ENCODE measurements around the gene IRS1. TPM values are rescaled to one million over a fixed set of nuclear protein-coding genes. Genes with fewer than 3 reads are reported as not detected.

The IRS1 gene
- total RNA-seq, 1 donor from 2014 or later = 19.8 TPM

DNA sequence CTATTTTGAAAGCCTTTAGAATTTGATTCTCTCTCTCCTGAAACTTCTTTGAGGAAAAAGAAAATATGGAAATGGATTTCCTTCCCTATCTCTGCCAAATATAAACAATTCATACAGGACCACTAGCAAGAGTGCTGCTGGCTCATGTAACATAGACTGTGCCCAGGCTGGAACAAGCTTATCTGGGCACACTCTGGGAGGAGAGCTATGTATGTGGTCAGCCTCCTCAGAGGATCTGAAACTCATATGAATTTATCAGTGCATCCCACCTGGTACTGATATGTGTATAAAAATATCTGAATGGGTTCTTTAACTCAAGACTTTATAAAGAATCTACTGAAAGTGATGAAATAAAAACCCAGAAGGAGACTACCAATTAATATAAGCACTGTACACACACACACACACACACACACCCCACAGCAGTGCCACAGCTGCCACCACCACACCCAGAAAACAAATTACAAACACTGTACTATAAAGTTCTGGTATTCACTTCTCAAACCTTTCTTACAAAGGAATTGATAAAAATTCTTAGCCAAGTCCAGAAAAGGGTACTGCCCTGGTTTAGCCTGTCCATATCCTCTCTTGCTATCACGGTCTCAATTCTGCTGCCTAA, 115.6 kb downstream of the IRS1 start:
- Mint-ChIP-seq H3K27ac (ENCODE audit: unreplicated experiment) (no peak overlapping the region), H3K4me3 (ENCODE audit: unreplicated experiment) (no peak overlapping the region), H3K9me3 (ENCODE audit: unreplicated experiment) (no peaks in the 10 kb centered on the region), H3K27me3 (ENCODE audit: unreplicated experiment) (no peaks in the 10 kb centered on the region), H3K4me1 (ENCODE audit: unreplicated experiment) (no peaks in the 10 kb centered on the region), H3K36me3 (ENCODE audit: unreplicated experiment) (no peaks in the 10 kb centered on the region)
- no peak for DNase-seq (ENCODE audit: extremely low spot score, unreplicated experiment)
- TF ChIP-seq CTCF (IDR thresholded peaks at IDR 0.05) = no peak

DNA sequence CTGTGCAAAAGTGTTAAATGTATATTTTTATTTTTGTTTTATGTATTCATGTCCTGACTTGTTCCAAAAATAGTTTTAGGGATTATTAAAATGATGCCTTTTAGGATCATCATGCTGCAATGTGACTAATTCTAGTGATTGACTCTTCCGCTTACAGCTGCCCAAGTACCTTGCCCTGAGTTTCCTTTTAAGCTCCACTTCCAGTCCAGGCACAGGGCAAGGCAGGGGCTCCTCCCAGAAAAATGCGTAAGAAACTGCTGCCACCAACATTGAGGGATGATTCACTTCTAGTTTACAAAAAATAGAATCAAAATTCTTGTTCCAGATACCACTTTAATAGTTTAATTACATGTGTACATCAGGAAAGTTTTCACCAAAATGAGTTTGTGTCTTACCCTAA, 116.4 kb downstream of the IRS1 start:
- no peaks in the 10 kb centered on the region for H3K36me3 Mint-ChIP-seq (ENCODE audit: unreplicated experiment)
- no peak for TF ChIP-seq CTCF (IDR thresholded peaks at IDR 0.05)
- no peaks in the 10 kb centered on the region for H3K27me3 Mint-ChIP-seq (ENCODE audit: unreplicated experiment)
- H3K4me1 Mint-ChIP-seq (ENCODE audit: unreplicated experiment) = no peaks in the 10 kb centered on the region
- no peak overlapping the region for H3K4me3 Mint-ChIP-seq (ENCODE audit: unreplicated experiment)
- H3K27ac Mint-ChIP-seq (ENCODE audit: unreplicated experiment) = no peak overlapping the region
- H3K9me3 Mint-ChIP-seq (ENCODE audit: unreplicated experiment) = no peaks in the 10 kb centered on the region
- no peak for DNase-seq (ENCODE audit: extremely low spot score, unreplicated experiment)

Other genes starting within 250 kb of the IRS1 start
- gene RHBDD1, start 36.2 kb upstream of the IRS1 start, total RNA-seq = 27.7 and 32.7 TPM in 2 replicates

Measured in osteocyte (in vitro differentiated cells).